ENCODE data around the gene PKN3. TPM values are rescaled to one million over a fixed set of nuclear protein-coding genes. Genes with fewer than 3 reads are reported as not detected.

Gene PKN3
- total RNA-seq, 2 donors from 2014 or later, result 26.0 to 27.2 TPM

DNA sequence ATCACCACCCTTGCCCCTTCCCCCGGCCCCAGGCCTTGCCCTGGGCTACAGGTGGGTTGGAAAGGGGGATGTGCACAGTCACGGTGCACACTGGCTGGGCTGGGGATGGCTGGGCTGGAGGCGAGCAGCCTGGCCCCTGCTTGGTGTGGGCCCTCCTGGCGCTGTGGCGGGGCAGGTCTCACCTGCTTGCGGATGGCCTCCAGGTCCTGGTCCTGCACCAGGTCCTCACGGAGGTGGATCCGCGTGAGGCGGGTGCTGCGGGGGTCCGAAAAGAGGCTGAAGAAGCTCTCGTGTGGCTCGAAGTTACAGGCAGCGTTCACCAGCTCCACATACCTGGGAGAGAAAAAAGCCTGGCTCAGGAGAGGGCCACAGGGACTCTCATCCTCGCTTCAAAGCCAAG lies 51.3 kb downstream of the PKN3 start:
- H3K9me3 ChIP-seq (ENCODE audit: control insufficient read depth, low read length), result no peaks in the 10 kb centered on the region
- no peaks in the 10 kb centered on the region for H3K4me1 ChIP-seq (ENCODE audit: control insufficient read depth, insufficient read depth, low read length)
- Mint-ChIP-seq H3K27me3 (ENCODE audit: insufficient read depth) (no peaks in the 10 kb centered on the region), H3K4me1 (no peaks in the 10 kb centered on the region), H3K9me3 (no peaks in the 10 kb centered on the region), H3K27ac (no peak overlapping the region), H3K4me3 (no peak overlapping the region), H3K36me3 (ENCODE audit: low read depth) (peaks cover 12% of the 10 kb centered on the region)
- no peak overlapping the region for H3K27ac ChIP-seq (ENCODE audit: low read depth, low read length)
- TF ChIP-seq, protein P1, sequence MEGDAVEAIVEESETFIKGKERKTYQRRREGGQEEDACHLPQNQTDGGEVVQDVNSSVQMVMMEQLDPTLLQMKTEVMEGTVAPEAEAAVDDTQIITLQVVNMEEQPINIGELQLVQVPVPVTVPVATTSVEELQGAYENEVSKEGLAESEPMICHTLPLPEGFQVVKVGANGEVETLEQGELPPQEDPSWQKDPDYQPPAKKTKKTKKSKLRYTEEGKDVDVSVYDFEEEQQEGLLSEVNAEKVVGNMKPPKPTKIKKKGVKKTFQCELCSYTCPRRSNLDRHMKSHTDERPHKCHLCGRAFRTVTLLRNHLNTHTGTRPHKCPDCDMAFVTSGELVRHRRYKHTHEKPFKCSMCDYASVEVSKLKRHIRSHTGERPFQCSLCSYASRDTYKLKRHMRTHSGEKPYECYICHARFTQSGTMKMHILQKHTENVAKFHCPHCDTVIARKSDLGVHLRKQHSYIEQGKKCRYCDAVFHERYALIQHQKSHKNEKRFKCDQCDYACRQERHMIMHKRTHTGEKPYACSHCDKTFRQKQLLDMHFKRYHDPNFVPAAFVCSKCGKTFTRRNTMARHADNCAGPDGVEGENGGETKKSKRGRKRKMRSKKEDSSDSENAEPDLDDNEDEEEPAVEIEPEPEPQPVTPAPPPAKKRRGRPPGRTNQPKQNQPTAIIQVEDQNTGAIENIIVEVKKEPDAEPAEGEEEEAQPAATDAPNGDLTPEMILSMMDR (conservative IDR thresholded peaks at IDR 0.05), result no peak
- peaks cover 31% of the 10 kb centered on the region for H3K36me3 ChIP-seq (ENCODE audit: control insufficient read depth, insufficient read depth, low read length)
- WGBS, 2 experiments (ENCODE audit: insufficient coverage in 1 of 2, insufficient read length in 1 of 2), result 93 to 98% methylated on average over 13 to 16 of the region's 16 CpGs
- no peak for DNase-seq
- no peaks in the 10 kb centered on the region for H3K27me3 ChIP-seq (ENCODE audit: control insufficient read depth, insufficient read depth, low read length, poor library complexity, severe bottlenecking)
- H3K4me3 ChIP-seq (ENCODE audit: low read length), result no peak overlapping the region
- no peak overlapping the region for H3K9ac ChIP-seq (ENCODE audit: extremely low read depth, low read length, poor library complexity, severe bottlenecking)

DNA sequence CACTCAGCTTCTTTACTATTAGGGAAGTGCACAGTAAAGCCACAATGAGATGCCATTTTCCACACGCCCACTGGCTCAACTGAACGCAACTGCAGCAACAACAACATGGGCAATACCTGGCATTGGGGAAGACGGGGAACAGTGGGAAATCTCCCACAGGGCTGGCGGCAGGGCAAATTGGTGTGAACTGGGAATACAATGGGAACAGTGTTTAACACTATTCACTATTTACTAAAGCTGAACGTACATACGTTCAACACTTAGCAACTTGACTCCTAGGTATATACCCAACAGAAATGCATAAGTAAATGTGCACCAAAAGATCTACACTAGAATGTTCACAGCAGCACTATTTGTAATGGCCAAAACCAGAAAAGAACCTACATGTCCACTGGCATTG lies 55.3 kb downstream of the PKN3 start:
- Mint-ChIP-seq H3K27ac (no peak overlapping the region), H3K36me3 (ENCODE audit: low read depth) (peaks cover 5% of the 10 kb centered on the region), H3K4me1 (no peaks in the 10 kb centered on the region), H3K9me3 (no peaks in the 10 kb centered on the region), H3K4me3 (no peak overlapping the region), H3K27me3 (ENCODE audit: insufficient read depth) (no peaks in the 10 kb centered on the region)
- 90 to 94% methylated on average over 5 to 6 of the region's 6 CpGs for whole genome bisulfite sequencing, 2 experiments (ENCODE audit: insufficient coverage in 1 of 2, insufficient read length in 1 of 2)
- Histone ChIP-seq H3K9ac (ENCODE audit: extremely low read depth, low read length, poor library complexity, severe bottlenecking) (no peak overlapping the region), H3K27ac (ENCODE audit: low read depth, low read length) (no peak overlapping the region), H3K4me1 (ENCODE audit: control insufficient read depth, insufficient read depth, low read length) (no peaks in the 10 kb centered on the region), H3K27me3 (ENCODE audit: control insufficient read depth, insufficient read depth, low read length, poor library complexity, severe bottlenecking) (no peaks in the 10 kb centered on the region), H3K36me3 (ENCODE audit: control insufficient read depth, insufficient read depth, low read length) (peaks cover 13% of the 10 kb centered on the region), H3K9me3 (ENCODE audit: control insufficient read depth, low read length) (no peaks in the 10 kb centered on the region), H3K4me3 (ENCODE audit: low read length) (no peak overlapping the region)
- TF ChIP-seq, protein P1 (conservative IDR thresholded peaks at IDR 0.05), result no peak
- no peak for DNase-seq

DNA sequence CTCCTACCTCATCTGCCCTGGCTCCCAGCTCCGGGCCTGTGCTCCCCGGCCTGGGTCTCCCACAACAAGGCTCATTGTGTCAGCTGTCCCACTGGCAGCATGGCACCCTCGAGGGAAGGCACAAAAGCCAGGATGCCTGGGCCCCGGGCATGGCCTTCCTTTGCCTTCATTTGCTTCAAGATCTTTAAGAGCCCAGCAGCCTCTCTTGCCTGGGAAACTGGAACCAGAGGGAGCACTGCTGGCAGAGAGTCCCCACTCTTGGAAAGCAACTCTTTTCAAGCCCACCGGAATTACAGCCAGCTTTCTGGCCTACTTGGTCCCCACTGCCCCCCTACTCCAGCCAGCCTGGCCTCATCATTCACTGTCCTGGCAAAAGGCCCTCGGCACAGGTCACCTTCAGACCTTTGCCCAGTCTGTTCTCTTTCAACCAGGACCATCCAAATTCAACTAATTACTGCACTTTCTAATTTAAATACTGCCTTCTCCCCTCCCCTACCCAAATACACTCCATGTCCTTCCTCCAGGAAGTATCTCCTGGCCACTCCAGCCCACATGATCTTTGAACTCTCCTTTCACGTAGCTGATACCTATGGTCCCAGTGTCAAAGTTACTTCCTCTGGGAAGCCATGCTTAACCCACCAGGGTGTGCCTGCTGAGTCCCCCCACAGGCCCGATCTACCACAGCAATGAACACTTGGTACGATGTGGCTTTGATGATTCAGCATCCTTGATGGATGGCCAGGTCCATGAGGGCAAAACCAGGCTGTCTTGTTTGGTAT lies 60.6 kb downstream of the PKN3 start:
- Histone ChIP-seq H3K4me3 (ENCODE audit: low read length) (no peak overlapping the region), H3K27me3 (ENCODE audit: control insufficient read depth, insufficient read depth, low read length, poor library complexity, severe bottlenecking) (no peaks in the 10 kb centered on the region), H3K27ac (ENCODE audit: low read depth, low read length) (no peak overlapping the region), H3K4me1 (ENCODE audit: control insufficient read depth, insufficient read depth, low read length) (no peaks in the 10 kb centered on the region), H3K9me3 (ENCODE audit: control insufficient read depth, low read length) (no peaks in the 10 kb centered on the region), H3K9ac (ENCODE audit: extremely low read depth, low read length, poor library complexity, severe bottlenecking) (no peak overlapping the region), H3K36me3 (ENCODE audit: control insufficient read depth, insufficient read depth, low read length) (peaks cover 6% of the 10 kb centered on the region)
- TF ChIP-seq, protein P1 (conservative IDR thresholded peaks at IDR 0.05), result no peak
- DNase-seq, result no peak
- H3K27me3 Mint-ChIP-seq (ENCODE audit: insufficient read depth), result no peaks in the 10 kb centered on the region
- peak overlapping the region; percentile 6 for H3K27ac Mint-ChIP-seq
- WGBS, 2 experiments (ENCODE audit: insufficient coverage in 1 of 2, insufficient read length in 1 of 2), result 86 to 91% methylated on average over 6 to 9 of the region's 9 CpGs
- H3K4me1 Mint-ChIP-seq, result peaks cover 14% of the 10 kb centered on the region
- no peaks in the 10 kb centered on the region for H3K9me3 Mint-ChIP-seq
- no peak overlapping the region for H3K4me3 Mint-ChIP-seq
- peaks cover 7% of the 10 kb centered on the region for H3K36me3 Mint-ChIP-seq (ENCODE audit: low read depth)
